PC-9 (cell line): ENCODE results near the gene KASH5. TPM values are rescaled to one million over a fixed set of nuclear protein-coding genes. Genes with fewer than 3 reads are reported as not detected.

ENCODE experiments used
- BruUV-seq: library from RNA; stranded (reverse); fragments of 400-500 nt; replicated peaks from 2 replicates; lab custom pipeline; 2021; lab: Mats Ljungman, UMichigan
- CTCF ChIA-PET: fragments of 300-600 bp; sonication (Branson Sonifier 250); formaldehyde crosslinking; loops from one replicate; lab custom pipeline; 2022; ENCODE audit warnings: antibody characterized with exemption; lab: Charles Lee
- POLR2A ChIA-PET: fragments of 300-600 bp; sonication (Branson Sonifier 250); formaldehyde crosslinking; loops from one replicate; lab custom pipeline; 2022; ENCODE audit warnings: antibody characterized with exemption; ENCODE audit not compliant: unreplicated experiment; lab: Charles Lee
- DNase-seq, 2 experiments: peaks; one replicate each; pipeline versions ENCODE4 v3.0.0 to v3.0.0-alpha.2; 2015 to 2022; ENCODE audit warnings: mixed read lengths in 1 of 2
- H2AFZ ChIP-seq: fragments of 200-600 bp; sonication (generic); 2 replicates; pipeline ENCODE4 v1.8.1; 2017; ENCODE audit warnings: antibody characterized with exemption
- H3F3A ChIP-seq: fragments of 200-600 bp; sonication (generic); 2 replicates; pipeline ENCODE4 v1.8.1; 2017; ENCODE audit warnings: antibody characterized with exemption, mild to moderate bottlenecking, low read depth; ENCODE audit not compliant: insufficient read depth
- H3K27ac ChIP-seq: fragments of 200-600 bp; sonication (generic); 2 replicates; pipeline ENCODE4 v1.6.1; 2016; ENCODE audit warnings: mixed run types
- H3K27me3 ChIP-seq: fragments of 200-600 bp; sonication (generic); 2 replicates; pipeline ENCODE4 v1.6.1; 2016; ENCODE audit warnings: low read depth, mixed run types; ENCODE audit not compliant: insufficient read depth
- H3K36me3 ChIP-seq: fragments of 200-600 bp; sonication (generic); 2 replicates; pipeline ENCODE4 v1.6.1; 2016; ENCODE audit warnings: low read depth, mixed run types
- H3K4me1 ChIP-seq: fragments of 200-600 bp; sonication (generic); replicated peaks from 2 replicates; pipeline ENCODE4 v1.6.1; 2016; ENCODE audit warnings: mixed run types; ENCODE audit not compliant: insufficient read depth
- H3K4me2 ChIP-seq: fragments of 200-600 bp; sonication (generic); 2 replicates; pipeline ENCODE4 v1.6.1; 2017; ENCODE audit warnings: mixed run types
- H3K4me3 ChIP-seq: fragments of 200-600 bp; sonication (generic); 2 replicates; pipeline ENCODE4 v1.6.1; 2016; ENCODE audit warnings: mixed run types
- H3K79me2 ChIP-seq: fragments of 200-600 bp; sonication (generic); 2 replicates; pipeline ENCODE4 v1.6.1; 2017; ENCODE audit warnings: low read depth, mixed run types
- H3K9me2 ChIP-seq: fragments of 200-600 bp; sonication (generic); 2 replicates; pipeline ENCODE4 v1.8.1; 2017; ENCODE audit warnings: mild to moderate bottlenecking; ENCODE audit not compliant: insufficient read depth
- H3K9me3 ChIP-seq: fragments of 200-600 bp; sonication (generic); 2 replicates; pipeline ENCODE4 v1.8.1; 2016; ENCODE audit warnings: low read depth; ENCODE audit not compliant: insufficient read depth
- H4K20me1 ChIP-seq: fragments of 200-600 bp; sonication (generic); 2 replicates; pipeline ENCODE4 v1.8.1; 2017; ENCODE audit not compliant: insufficient read depth
- EZH2 ChIP-seq: fragments of 200-600 bp; sonication (generic); IDR thresholded peaks from 2 replicates; pipeline ENCODE4 v1.8.0; 2017; ENCODE audit warnings: antibody characterized with exemption, low read depth
- intact Hi-C: fragments of 100-400 bp; cut with micrococcal nuclease; formaldehyde crosslinking; loops from one replicate; pipeline ENCODE4 v1.10.0; 2022; ENCODE audit not compliant: unreplicated experiment
- total RNA-seq: library from RNA; stranded (reverse); gene quantifications from 2 replicates; pipeline ENCODE4 v1.2.3, GENCODE V29; 2021
- TF ChIP-seq, protein P1 (sequence below): fragments of 200-600 bp; sonication (generic); conservative IDR thresholded peaks from 2 replicates; pipeline ENCODE4 v1.6.1; 2017; ENCODE audit warnings: mixed run types, antibody characterized with exemption, mild to moderate bottlenecking, moderate library complexity

The KASH5 gene
- total RNA-seq, 1 experiment from 2014 or later, result 0.39 TPM

GRCh38 chr19:49441210-49441959 lies 53.3 kb downstream of the KASH5 start, which contains the start of gene SLC17A7:
Gene SLC17A7, minus strand, starts transcription at chr19:49441527. Its CDS starts 148 bp downstream, at chr19:49441379.
- Histone ChIP-seq H3K9me3 (no peaks in the 10 kb centered on the region), H3K27ac (no peak within 1 kb of the TSS), H3K36me3 (no peaks in the 10 kb centered on the region), H2AFZ (peak within 1 kb of the TSS; percentile 96; the same call in 1 of the 2 replicates), H3F3A (peaks cover 38% of the 10 kb centered on the region), H3K4me1 (peaks cover 9% of the 10 kb centered on the region; the same call in 1 of the 2 replicates), H3K9me2 (no peaks in the 10 kb centered on the region), H3K4me2 (peak within 1 kb of the TSS; percentile 89), H3K79me2 (no peaks in the 10 kb centered on the region), H3K4me3 (peak within 1 kb of the TSS; percentile 83; the same call in 1 of the 2 replicates), H4K20me1 (no peaks in the 10 kb centered on the region), H3K27me3 (peaks cover 43% of the 10 kb centered on the region)
- intact Hi-C loops, result loop anchor here (10.0 kb wide), 1 partner anchor 177 kb away; no protein-coding TSS in a partner anchor
- TF ChIP-seq EZH2, result no peak
- TF ChIP-seq, protein P1, sequence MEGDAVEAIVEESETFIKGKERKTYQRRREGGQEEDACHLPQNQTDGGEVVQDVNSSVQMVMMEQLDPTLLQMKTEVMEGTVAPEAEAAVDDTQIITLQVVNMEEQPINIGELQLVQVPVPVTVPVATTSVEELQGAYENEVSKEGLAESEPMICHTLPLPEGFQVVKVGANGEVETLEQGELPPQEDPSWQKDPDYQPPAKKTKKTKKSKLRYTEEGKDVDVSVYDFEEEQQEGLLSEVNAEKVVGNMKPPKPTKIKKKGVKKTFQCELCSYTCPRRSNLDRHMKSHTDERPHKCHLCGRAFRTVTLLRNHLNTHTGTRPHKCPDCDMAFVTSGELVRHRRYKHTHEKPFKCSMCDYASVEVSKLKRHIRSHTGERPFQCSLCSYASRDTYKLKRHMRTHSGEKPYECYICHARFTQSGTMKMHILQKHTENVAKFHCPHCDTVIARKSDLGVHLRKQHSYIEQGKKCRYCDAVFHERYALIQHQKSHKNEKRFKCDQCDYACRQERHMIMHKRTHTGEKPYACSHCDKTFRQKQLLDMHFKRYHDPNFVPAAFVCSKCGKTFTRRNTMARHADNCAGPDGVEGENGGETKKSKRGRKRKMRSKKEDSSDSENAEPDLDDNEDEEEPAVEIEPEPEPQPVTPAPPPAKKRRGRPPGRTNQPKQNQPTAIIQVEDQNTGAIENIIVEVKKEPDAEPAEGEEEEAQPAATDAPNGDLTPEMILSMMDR, result no peak
- POLR2A ChIA-PET, result interaction anchor here (0.6 kb wide), 1 partner anchor 10 kb away, joined by 6 read pairs; no protein-coding TSS in a partner anchor
- CTCF ChIA-PET, result interaction anchor here (0.6 kb wide), 1 partner anchor 314 kb away, joined by 9 read pairs; no protein-coding TSS in a partner anchor
- no peak for DNase-seq
- no TSS peak for BruUV-seq

- Histone ChIP-seq H3K27me3 (peaks cover 40% of the 10 kb centered on the region), H4K20me1 (no peaks in the 10 kb centered on the region), H3K4me1 (peaks cover 9% of the 10 kb centered on the region; the same call in 1 of the 2 replicates), H3K9me3 (no peaks in the 10 kb centered on the region), H3K27ac (no peak overlapping the region), H2AFZ (no peak overlapping the region), H3K9me2 (no peaks in the 10 kb centered on the region), H3K4me2 (peak overlapping the region; percentile 89; the same call in 1 of the 2 replicates), H3K36me3 (no peaks in the 10 kb centered on the region; the same call in 1 of the 2 replicates), H3K79me2 (no peaks in the 10 kb centered on the region), H3F3A (peaks cover 43% of the 10 kb centered on the region), H3K4me3 (peak overlapping the region; percentile 83; the same call in 1 of the 2 replicates)
- CTCF ChIA-PET, result interaction anchor here (0.6 kb wide), 2 partner anchors 278 to 314 kb away, joined by 7 to 9 read pairs; no protein-coding TSS in a partner anchor
- no peak for DNase-seq
- intact Hi-C loops, result loop anchor here (10.0 kb wide), 1 partner anchor 177 kb away; no protein-coding TSS in a partner anchor
- TF ChIP-seq, protein P1, result no peak
- TF ChIP-seq EZH2, result no peak
- no TSS peak for BruUV-seq
- POLR2A ChIA-PET, result interaction anchor here (0.6 kb wide), 1 partner anchor 9 kb away, joined by 6 read pairs; no protein-coding TSS in a partner anchor
Measured at GRCh38 chr19:49441960-49442350, 53.9 kb downstream of the KASH5 start.

GRCh38 chr19:49442354-49442753 lies 54.3 kb downstream of the KASH5 start:
- POLR2A ChIA-PET, result interaction anchor here (0.6 to 0.7 kb wide), 4 partner anchors 9 to 198 kb away, joined by 3 to 6 read pairs (median 4); no protein-coding TSS in a partner anchor
- H3K4me2 ChIP-seq, result peak overlapping the region; percentile 89
- H3K27me3 ChIP-seq, result peaks cover 37% of the 10 kb centered on the region
- no TSS peak for BruUV-seq
- peak overlapping the region; percentile 83; the same call in 1 of the 2 replicates for H3K4me3 ChIP-seq
- H4K20me1 ChIP-seq, result no peaks in the 10 kb centered on the region
- TF ChIP-seq EZH2, result no peak
- TF ChIP-seq, protein P1, result no peak
- peaks cover 46% of the 10 kb centered on the region for H3F3A ChIP-seq
- H2AFZ ChIP-seq, result peak overlapping the region; percentile 96
- CTCF ChIA-PET, result interaction anchor here (0.5 to 0.6 kb wide), 5 partner anchors 13 to 315 kb away, joined by 3 to 16 read pairs (median 7); partner anchors contain the start of gene RCN3
- no peak for DNase-seq
- peaks cover 9% of the 10 kb centered on the region; the same call in 1 of the 2 replicates for H3K4me1 ChIP-seq
- H3K27ac ChIP-seq, result no peak overlapping the region
- intact Hi-C loops, result loop anchor here (10.0 kb wide), 1 partner anchor 178 kb away; no protein-coding TSS in a partner anchor
- H3K36me3 ChIP-seq, result no peaks in the 10 kb centered on the region; the same call in 1 of the 2 replicates
- H3K79me2 ChIP-seq, result no peaks in the 10 kb centered on the region
- H3K9me2 ChIP-seq, result no peaks in the 10 kb centered on the region
- no peaks in the 10 kb centered on the region for H3K9me3 ChIP-seq
